OCI-LY7 (cell line): ENCODE results near the gene DROSHA. TPM values are rescaled to one million over a fixed set of nuclear protein-coding genes. Genes with fewer than 3 reads are reported as not detected.

Experiments used
- BruUV-seq: library from RNA; stranded (reverse); fragments of 400-500 nt; replicated peaks from 2 replicates; lab custom pipeline; 2021; lab: Mats Ljungman, UMichigan
- CTCF ChIA-PET: fragments of 300-600 bp; sonication (Branson Sonifier 250); formaldehyde crosslinking; loops from one replicate; lab custom pipeline; 2022; ENCODE audit warnings: antibody characterized with exemption; ENCODE audit not compliant: unreplicated experiment; lab: Charles Lee
- POLR2A ChIA-PET: fragments of 300-600 bp; sonication (Branson Sonifier 250); formaldehyde crosslinking; loops from one replicate; lab custom pipeline; 2022; ENCODE audit warnings: antibody characterized with exemption; lab: Charles Lee
- DNase-seq: peaks from one replicate; pipeline ENCODE4 v3.0.0-alpha.2; 2015; ENCODE audit warnings: low spot score
- H2AFZ ChIP-seq: fragments of 200-600 bp; sonication (generic), shearing (Covaris generic); 2 replicates; pipeline ENCODE4 v1.6.1; 2014; ENCODE audit warnings: mild to moderate bottlenecking, antibody characterized with exemption, low read length, moderate library complexity
- H3K27ac ChIP-seq: fragments of 200-600 bp; sonication (generic); 2 replicates; pipeline ENCODE4 v1.5.1; 2014; ENCODE audit warnings: mixed run types, low read depth, mild to moderate bottlenecking, moderate library complexity, low read length, inconsistent platforms; ENCODE audit not compliant: poor library complexity, severe bottlenecking
- H3K36me3 ChIP-seq: fragments of 200-600 bp; sonication (generic); 2 replicates; pipeline ENCODE4 v1.6.1; 2014; ENCODE audit warnings: mild to moderate bottlenecking, antibody characterized with exemption, low read length, moderate library complexity, mixed read lengths; ENCODE audit not compliant: insufficient read depth
- H3K4me1 ChIP-seq: fragments of 200-600 bp; sonication (generic); 2 replicates; pipeline ENCODE4 v1.5.1; 2014; ENCODE audit warnings: mild to moderate bottlenecking, low read length; ENCODE audit not compliant: insufficient read depth, poor library complexity, severe bottlenecking
- H3K4me2 ChIP-seq: fragments of 200-600 bp; sonication (generic); 2 replicates; pipeline ENCODE4 v1.6.1; 2014; ENCODE audit warnings: mild to moderate bottlenecking, low read length
- H3K4me3 ChIP-seq: fragments of 200-600 bp; sonication (generic); 2 replicates; pipeline ENCODE4 v1.5.1; 2014; ENCODE audit warnings: mild to moderate bottlenecking, low read depth, low read length; ENCODE audit not compliant: poor library complexity, severe bottlenecking
- H3K79me2 ChIP-seq: fragments of 200-600 bp; sonication (generic); 2 replicates; pipeline ENCODE4 v1.6.1; 2016; ENCODE audit warnings: low read depth, mild to moderate bottlenecking, low read length, moderate library complexity, mixed read lengths; ENCODE audit not compliant: insufficient read depth
- H3K9me2 ChIP-seq: fragments of 200-600 bp; sonication (generic); 2 replicates; pipeline ENCODE4 v1.6.1; 2016; ENCODE audit warnings: mild to moderate bottlenecking, low read length, mixed read lengths; ENCODE audit not compliant: insufficient read depth
- H3K9me3 ChIP-seq: fragments of 200-600 bp; sonication (generic); 2 replicates; pipeline ENCODE4 v1.6.1; 2014; ENCODE audit warnings: mild to moderate bottlenecking, mixed run types, low read length, mixed read lengths
- H4K20me1 ChIP-seq: fragments of 200-600 bp; sonication (generic); 2 replicates; pipeline ENCODE4 v1.6.1; 2014; ENCODE audit warnings: mild to moderate bottlenecking, antibody characterized with exemption, low read length, moderate library complexity, mixed read lengths; ENCODE audit not compliant: insufficient read depth
- EZH2phosphoT487 ChIP-seq: fragments of 200-600 bp; sonication (generic); IDR thresholded peaks from 2 replicates; pipeline ENCODE4 v1.6.1; 2018; ENCODE audit warnings: low read depth, borderline replicate concordance, mild to moderate bottlenecking, mixed run types, antibody characterized with exemption, low read length, moderate library complexity, mixed read lengths
- intact Hi-C: fragments of 100-400 bp; cut with micrococcal nuclease; formaldehyde crosslinking; loops from one replicate; pipeline ENCODE4 v1.10.0; 2022; ENCODE audit not compliant: unreplicated experiment
- total RNA-seq, 2 experiments: library from RNA; depleted of rRNA in 1 of 2; stranded (reverse); fragments of >200 nt in 1 of 2; shearing (Covaris generic) in 1 of 2; gene quantifications; 2 replicates each; pipeline ENCODE4 v1.2.3, GENCODE V29; 2014 to 2022
- TF ChIP-seq, protein P1 (sequence below): fragments of 200-600 bp; sonication (generic); conservative IDR thresholded peaks from 2 replicates; pipeline ENCODE4 v1.5.1; 2014; ENCODE audit warnings: mild to moderate bottlenecking, antibody characterized with exemption, low read length, moderate library complexity, mixed read lengths

DROSHA gene
- total RNA-seq, 2 experiments from 2014 or later, result 56.3 to 92.8 TPM

DNA sequence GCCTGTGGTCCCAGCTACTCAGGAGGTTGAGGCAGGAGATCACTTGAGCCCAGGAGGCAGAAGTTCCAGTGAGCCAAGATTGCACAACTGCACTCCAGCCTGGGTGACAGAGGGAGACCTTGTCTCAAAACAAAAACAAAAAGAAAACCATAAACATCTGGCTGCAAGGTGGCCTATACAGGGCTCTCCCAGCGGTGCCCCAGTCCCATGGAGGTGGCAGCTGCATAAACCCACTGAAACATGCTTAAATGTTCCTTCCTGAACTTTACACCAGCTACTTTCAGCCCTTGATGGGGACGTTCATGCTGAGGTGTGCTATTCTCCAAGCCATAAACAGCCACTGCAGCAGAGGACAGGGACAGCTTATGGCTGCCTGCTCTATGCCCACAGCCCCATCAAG lies 35.6 kb downstream of the DROSHA start:
- no peak for TF ChIP-seq EZH2phosphoT487
- TF ChIP-seq, protein P1, sequence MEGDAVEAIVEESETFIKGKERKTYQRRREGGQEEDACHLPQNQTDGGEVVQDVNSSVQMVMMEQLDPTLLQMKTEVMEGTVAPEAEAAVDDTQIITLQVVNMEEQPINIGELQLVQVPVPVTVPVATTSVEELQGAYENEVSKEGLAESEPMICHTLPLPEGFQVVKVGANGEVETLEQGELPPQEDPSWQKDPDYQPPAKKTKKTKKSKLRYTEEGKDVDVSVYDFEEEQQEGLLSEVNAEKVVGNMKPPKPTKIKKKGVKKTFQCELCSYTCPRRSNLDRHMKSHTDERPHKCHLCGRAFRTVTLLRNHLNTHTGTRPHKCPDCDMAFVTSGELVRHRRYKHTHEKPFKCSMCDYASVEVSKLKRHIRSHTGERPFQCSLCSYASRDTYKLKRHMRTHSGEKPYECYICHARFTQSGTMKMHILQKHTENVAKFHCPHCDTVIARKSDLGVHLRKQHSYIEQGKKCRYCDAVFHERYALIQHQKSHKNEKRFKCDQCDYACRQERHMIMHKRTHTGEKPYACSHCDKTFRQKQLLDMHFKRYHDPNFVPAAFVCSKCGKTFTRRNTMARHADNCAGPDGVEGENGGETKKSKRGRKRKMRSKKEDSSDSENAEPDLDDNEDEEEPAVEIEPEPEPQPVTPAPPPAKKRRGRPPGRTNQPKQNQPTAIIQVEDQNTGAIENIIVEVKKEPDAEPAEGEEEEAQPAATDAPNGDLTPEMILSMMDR, result no peak
- Histone ChIP-seq H3K27ac (no peak overlapping the region), H3K4me1 (no peaks in the 10 kb centered on the region), H3K4me2 (no peak overlapping the region), H3K36me3 (peaks cover 100% of the 10 kb centered on the region), H3K4me3 (no peak overlapping the region), H3K9me2 (no peaks in the 10 kb centered on the region), H2AFZ (no peak overlapping the region), H3K9me3 (no peaks in the 10 kb centered on the region), H4K20me1 (no peaks in the 10 kb centered on the region), H3K79me2 (no peaks in the 10 kb centered on the region)
- intact Hi-C loops, result no loop called here
- no TSS peak for BruUV-seq
- no peak for DNase-seq
- ChIA-PET CTCF (no interaction called here), POLR2A (no interaction called here)

DNA sequence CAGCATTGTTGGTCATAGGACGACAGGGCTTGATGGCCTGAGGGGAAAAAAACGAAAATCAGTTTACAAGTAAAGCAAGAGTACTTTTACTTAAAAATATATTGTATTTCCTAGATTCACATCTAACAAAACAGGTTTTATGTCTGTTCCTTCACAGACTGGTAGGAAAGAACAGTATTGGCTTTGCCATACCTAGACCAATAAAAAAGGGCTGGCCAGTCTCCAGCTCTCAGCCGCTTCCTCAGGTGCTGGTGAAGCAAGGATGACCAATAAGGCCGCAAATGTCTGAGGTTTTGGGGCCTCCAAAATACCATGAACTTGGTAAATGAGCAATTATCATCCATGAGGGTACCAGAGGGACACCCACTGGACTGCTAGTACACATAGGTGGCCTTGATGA lies 36.6 kb downstream of the DROSHA start:
- Histone ChIP-seq H3K79me2 (no peaks in the 10 kb centered on the region), H2AFZ (no peak overlapping the region), H3K27ac (no peak overlapping the region), H3K4me3 (no peak overlapping the region), H3K36me3 (peaks cover 100% of the 10 kb centered on the region), H3K4me2 (no peak overlapping the region), H4K20me1 (no peaks in the 10 kb centered on the region), H3K9me2 (no peaks in the 10 kb centered on the region), H3K4me1 (no peaks in the 10 kb centered on the region), H3K9me3 (no peaks in the 10 kb centered on the region)
- CTCF ChIA-PET, result no interaction called here
- no peak for DNase-seq
- POLR2A ChIA-PET, result no interaction called here
- no peak for TF ChIP-seq EZH2phosphoT487
- TF ChIP-seq, protein P1, result no peak
- intact Hi-C loops, result no loop called here
- BruUV-seq, result no TSS peak

DNA sequence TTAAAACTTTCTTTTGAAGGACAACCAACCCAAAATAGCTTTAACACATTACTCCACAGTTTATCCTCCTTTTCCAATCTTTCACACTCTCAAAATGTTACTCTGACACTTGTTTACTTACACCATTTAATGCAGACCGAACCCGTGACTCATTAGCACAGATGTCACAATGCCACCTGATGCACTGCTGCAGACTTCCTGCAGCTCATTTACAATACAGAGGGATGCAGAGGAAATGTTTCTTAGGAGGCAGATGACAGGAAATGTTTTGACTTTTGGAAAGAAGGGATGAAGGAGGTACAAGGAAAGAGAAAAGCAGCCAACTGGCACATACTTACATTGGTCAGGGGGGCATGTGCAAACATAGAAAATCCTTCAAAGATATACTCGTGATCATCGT lies 39.0 kb downstream of the DROSHA start:
- intact Hi-C loops, result no loop called here
- no TSS peak for BruUV-seq
- POLR2A ChIA-PET, result interaction anchor here (0.5 to 0.9 kb wide), 2 partner anchors 9 to 1119 kb away, joined by 3 to 4 read pairs; no protein-coding TSS in a partner anchor
- TF ChIP-seq, protein P1, result no peak
- no peak for TF ChIP-seq EZH2phosphoT487
- Histone ChIP-seq H3K4me3 (no peak overlapping the region), H3K79me2 (no peaks in the 10 kb centered on the region), H4K20me1 (no peaks in the 10 kb centered on the region), H3K9me2 (no peaks in the 10 kb centered on the region), H3K4me2 (no peak overlapping the region), H3K9me3 (no peaks in the 10 kb centered on the region), H2AFZ (no peak overlapping the region), H3K27ac (no peak overlapping the region), H3K36me3 (peaks cover 96% of the 10 kb centered on the region), H3K4me1 (no peaks in the 10 kb centered on the region)
- DNase-seq, result no peak
- CTCF ChIA-PET, result no interaction called here
